ENCODE results near the gene AHI1. TPM values are rescaled to one million over a fixed set of nuclear protein-coding genes. Genes with fewer than 3 reads are reported as not detected.

AHI1 gene
- total RNA-seq, 1 donor from 2014 or later = 13.3 TPM

- DNase-seq (ENCODE audit: low spot score) = no peak
- intact Hi-C loops (cut with DNase I) = no loop called here
Measured at GRCh38 chr6:135319819-135320218, 177.7 kb downstream of the AHI1 start.

- no peak for DNase-seq (ENCODE audit: low spot score)
- intact Hi-C loops (cut with DNase I) = no loop called here
Measured at GRCh38 chr6:135318738-135319469, 178.6 kb downstream of the AHI1 start.

- intact Hi-C loops (cut with DNase I) = no loop called here
- DNase-seq (ENCODE audit: low spot score) = no peak
Measured at GRCh38 chr6:135314543-135314942, 183.0 kb downstream of the AHI1 start.

GRCh38 chr6:135311446-135312200 lies 185.9 kb downstream of the AHI1 start:
- intact Hi-C loops (cut with DNase I) = no loop called here
- DNase-seq (ENCODE audit: low spot score) = no peak

- intact Hi-C loops (cut with DNase I) = no loop called here
- no peak for DNase-seq (ENCODE audit: low spot score)
Measured at GRCh38 chr6:135310291-135310690, 187.2 kb downstream of the AHI1 start.

- no peak for DNase-seq (ENCODE audit: low spot score)
- intact Hi-C loops (cut with DNase I) = no loop called here
Measured at GRCh38 chr6:135306740-135307420, 190.7 kb downstream of the AHI1 start.

GRCh38 chr6:135306166-135306565 lies 191.4 kb downstream of the AHI1 start:
- no peak for DNase-seq (ENCODE audit: low spot score)
- intact Hi-C loops (cut with DNase I) = no loop called here

GRCh38 chr6:135305684-135306083 lies 191.9 kb downstream of the AHI1 start:
- DNase-seq (ENCODE audit: low spot score) = no peak
- intact Hi-C loops (cut with DNase I) = no loop called here

- no peak for DNase-seq (ENCODE audit: low spot score)
- intact Hi-C loops (cut with DNase I) = no loop called here
Measured at GRCh38 chr6:135304883-135305282, 192.7 kb downstream of the AHI1 start.

GRCh38 chr6:135301304-135301703 lies 196.2 kb downstream of the AHI1 start:
- DNase-seq (ENCODE audit: low spot score) = no peak
- intact Hi-C loops (cut with DNase I) = no loop called here

- no peak for DNase-seq (ENCODE audit: low spot score)
- intact Hi-C loops (cut with DNase I) = no loop called here
Measured at GRCh38 chr6:135300576-135300975, 197.0 kb downstream of the AHI1 start.

- intact Hi-C loops (cut with DNase I) = no loop called here
Measured at GRCh38 chr6:135299256-135299655, 198.3 kb downstream of the AHI1 start.

GRCh38 chr6:135298455-135298854 lies 199.1 kb downstream of the AHI1 start:
- DNase-seq (ENCODE audit: low spot score) = no peak
- intact Hi-C loops (cut with DNase I) = no loop called here

More at GRCh38 chr6:135299256-135299655, 198.3 kb downstream of the AHI1 start:
- DNase-seq (ENCODE audit: low spot score) = no peak

GRCh38 chr6:135296715-135297114 lies 200.8 kb downstream of the AHI1 start:
- intact Hi-C loops (cut with DNase I) = no loop called here
- DNase-seq (ENCODE audit: low spot score) = no peak

- no peak for DNase-seq (ENCODE audit: low spot score)
- intact Hi-C loops (cut with DNase I) = no loop called here
Measured at GRCh38 chr6:135295085-135295484, 202.5 kb downstream of the AHI1 start.

- DNase-seq (ENCODE audit: low spot score) = no peak
- intact Hi-C loops (cut with DNase I) = no loop called here
Measured at GRCh38 chr6:135291288-135292076, 206.1 kb downstream of the AHI1 start.

GRCh38 chr6:135289816-135290215 lies 207.7 kb downstream of the AHI1 start:
- intact Hi-C loops (cut with DNase I) = no loop called here
- no peak for DNase-seq (ENCODE audit: low spot score)

GRCh38 chr6:135286962-135287538 lies 210.5 kb downstream of the AHI1 start:
- DNase-seq (ENCODE audit: low spot score) = no peak
- intact Hi-C loops (cut with DNase I) = no loop called here

GRCh38 chr6:135285165-135285564 lies 212.4 kb downstream of the AHI1 start:
- DNase-seq (ENCODE audit: low spot score) = no peak
- intact Hi-C loops (cut with DNase I) = no loop called here
